GM19397 (cell line): Measurements from ENCODE around the gene PHC2.
"Not testable (repeated sequence)": the region's sequence is repeated elsewhere in the genome, so short reads cannot be mapped to it uniquely, and the experiment has no call there.

Source experiments
- ATAC-seq: cut with Tn5 transposase; IDR thresholded peaks from one replicate; pipeline ENCODE4 v1.9.1; 2021; ENCODE audit warnings: mild to moderate bottlenecking, moderate library complexity; ENCODE audit not compliant: unreplicated experiment

The PHC2 gene

GRCh38 chr1:33319949-33320618, 110.8 kb downstream of the PHC2 start:
- no peak for ATAC-seq

DNA sequence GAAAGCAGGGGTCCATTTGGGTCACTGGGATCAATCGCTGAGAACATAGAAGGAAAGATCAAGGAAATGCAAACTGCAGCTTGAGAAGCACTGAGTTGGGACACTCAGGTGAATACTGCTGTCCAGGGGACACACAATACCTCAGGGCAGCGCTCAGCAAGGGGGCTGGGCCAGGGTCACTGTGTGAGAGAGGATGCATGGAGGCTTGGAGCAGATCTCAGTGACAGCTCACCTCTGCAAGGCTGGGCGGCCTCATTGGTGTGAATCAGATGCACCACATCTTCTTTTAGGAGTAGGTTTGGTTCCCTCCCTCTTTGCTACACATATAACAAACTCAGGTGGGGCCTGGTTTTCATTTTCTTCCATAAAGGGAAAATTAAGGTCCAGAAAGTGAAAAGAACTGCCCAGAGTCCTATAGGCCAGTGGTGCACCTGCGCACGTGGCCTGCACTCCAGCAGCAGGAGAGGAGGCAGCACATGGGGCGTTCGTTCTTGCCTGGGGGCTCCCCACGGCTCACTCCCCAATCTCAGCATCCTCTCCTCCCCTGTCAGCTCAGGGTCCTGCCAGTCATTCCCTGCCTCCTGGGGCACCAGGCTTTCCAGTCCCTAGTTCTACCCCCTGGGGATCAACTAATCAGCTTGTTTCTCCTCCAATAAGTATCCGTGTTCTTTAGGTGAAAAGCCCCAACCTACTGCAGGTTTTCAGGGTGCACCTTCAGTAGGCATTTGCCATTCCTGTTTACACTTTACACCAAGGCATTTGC, 111.5 kb downstream of the PHC2 start:
- no peak for ATAC-seq

- no peak for ATAC-seq
Observed at GRCh38 chr1:33317946-33318345, 112.9 kb downstream of the PHC2 start.

- ATAC-seq: no peak
Observed at GRCh38 chr1:33317354-33317753, 113.5 kb downstream of the PHC2 start.

- no peak for ATAC-seq
Observed at GRCh38 chr1:33316601-33317000, 114.3 kb downstream of the PHC2 start.

- no peak for ATAC-seq
Observed at GRCh38 chr1:33314416-33314815, 116.5 kb downstream of the PHC2 start.

GRCh38 chr1:33312413-33312749, 118.5 kb downstream of the PHC2 start:
- no peak for ATAC-seq

- ATAC-seq: no peak
Observed at GRCh38 chr1:33311706-33312412, 119.0 kb downstream of the PHC2 start.

DNA sequence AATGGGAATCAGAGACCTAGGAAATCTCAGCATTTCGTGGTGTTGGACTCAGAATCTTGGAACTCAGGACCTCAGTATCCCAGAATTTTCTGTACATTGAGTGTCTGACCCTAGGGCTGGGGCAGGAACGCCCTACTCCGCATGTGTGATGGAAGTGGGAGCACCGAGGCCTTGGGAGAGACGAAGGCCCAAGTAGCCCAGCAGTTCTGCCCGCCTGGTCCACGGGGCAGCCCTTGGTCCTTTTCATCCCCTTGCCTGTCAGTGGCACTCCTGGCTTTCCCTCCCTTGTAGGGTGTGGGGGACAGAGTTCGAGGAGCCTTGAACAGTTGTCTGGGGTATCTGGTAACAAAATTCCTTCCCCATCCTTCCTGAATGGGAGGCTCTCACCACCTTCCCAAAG, 120.2 kb downstream of the PHC2 start:
- ATAC-seq: no peak

- ATAC-seq: not testable (repeated sequence)
Observed at GRCh38 chr1:33309351-33309750, 121.5 kb downstream of the PHC2 start.

GRCh38 chr1:33307494-33307864, 123.4 kb downstream of the PHC2 start:
- no peak for ATAC-seq

GRCh38 chr1:33306653-33307493, 124.0 kb downstream of the PHC2 start:
- no peak for ATAC-seq

DNA sequence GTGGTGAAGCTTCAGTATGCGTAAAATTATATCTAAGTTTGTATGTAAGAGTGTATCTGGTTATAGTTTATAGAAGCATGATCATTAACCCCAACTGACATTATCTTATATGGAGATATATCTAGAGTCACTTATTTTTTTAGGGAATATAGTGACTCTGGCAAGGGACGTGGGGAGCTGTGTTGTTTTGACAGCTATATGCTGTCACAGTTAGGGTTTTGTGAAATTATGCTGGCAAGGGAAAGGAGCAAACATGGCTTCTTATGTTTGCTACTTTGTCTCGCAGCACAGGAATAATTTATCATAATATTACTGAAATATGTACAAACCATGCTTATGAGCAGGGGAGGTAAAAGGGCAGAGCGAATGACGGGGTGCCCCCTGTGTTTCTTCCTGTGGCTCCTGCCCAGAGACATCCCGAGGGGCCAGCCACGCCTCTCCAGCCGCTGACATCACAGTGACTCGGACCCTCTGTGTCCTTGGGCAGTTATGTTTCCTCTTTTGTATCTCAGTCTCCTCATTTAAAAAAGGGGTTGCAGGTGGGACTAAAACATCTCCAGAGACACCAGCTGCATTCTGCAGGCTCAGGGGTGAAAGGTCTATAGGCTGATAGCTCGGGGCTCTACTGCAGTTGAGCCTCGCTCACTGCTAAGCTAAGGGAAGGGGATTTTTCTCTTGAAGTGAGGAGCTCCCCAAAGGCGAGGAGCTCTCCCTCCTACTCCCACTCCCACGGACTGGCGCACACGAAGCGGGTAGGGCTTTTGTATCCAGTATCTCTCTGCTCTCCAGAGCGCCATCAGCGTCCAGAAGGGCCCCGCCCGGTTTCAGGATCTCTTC, 124.9 kb downstream of the PHC2 start:
- ATAC-seq: no peak

DNA sequence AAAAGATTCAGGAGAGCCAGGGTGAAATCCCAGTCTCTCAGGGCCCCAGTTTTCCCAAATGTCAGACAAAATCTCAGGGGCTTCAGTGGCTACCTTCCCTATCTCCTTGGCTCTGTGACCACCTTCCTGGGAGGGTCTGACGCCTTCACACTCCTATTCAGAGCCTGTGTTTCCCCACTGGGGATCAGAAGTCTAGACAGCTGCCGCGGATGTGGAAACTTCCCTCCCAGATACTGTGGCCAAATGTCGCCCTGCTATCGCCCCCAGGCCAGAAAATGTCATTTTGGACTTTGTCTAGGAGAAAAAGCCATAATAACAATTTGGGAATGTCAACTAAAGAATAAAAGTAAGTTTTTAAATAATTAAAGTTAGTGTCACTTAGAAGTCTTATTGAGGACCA, 125.9 kb downstream of the PHC2 start:
- ATAC-seq: no peak

- no peak for ATAC-seq
Observed at GRCh38 chr1:33302325-33302724, 128.6 kb downstream of the PHC2 start.

GRCh38 chr1:33301273-33301984, 129.5 kb downstream of the PHC2 start:
- ATAC-seq: no peak

DNA sequence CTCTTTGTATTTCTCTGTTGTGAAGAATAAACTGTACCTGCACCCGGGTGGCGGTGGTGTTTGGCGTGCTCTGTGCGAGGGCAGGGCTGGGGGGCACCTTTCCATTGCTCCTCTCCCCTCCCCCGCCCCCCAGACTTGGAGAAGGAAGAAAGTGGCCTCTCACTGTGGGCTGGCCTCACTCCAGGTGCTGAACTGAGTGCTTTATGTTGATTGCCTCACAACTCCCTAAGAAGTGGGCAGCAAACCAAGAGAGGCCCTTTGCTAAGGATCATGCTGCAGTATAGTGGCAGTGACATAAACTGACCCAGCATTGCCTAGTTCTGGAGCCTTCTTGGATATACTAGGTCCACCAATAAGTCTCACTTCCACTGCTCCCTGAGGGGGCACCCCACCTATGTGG, 130.2 kb downstream of the PHC2 start:
- no peak for ATAC-seq

GRCh38 chr1:33299461-33300155, 131.3 kb downstream of the PHC2 start:
- ATAC-seq: no peak

GRCh38 chr1:33298623-33299277, 132.1 kb downstream of the PHC2 start:
- no peak for ATAC-seq
